Tibial nerve (tissue), 4 donors: ENCODE data around the gene PLCB1. TPM values are rescaled to one million over a fixed set of nuclear protein-coding genes. Genes with fewer than 3 reads are reported as not detected.
"Not testable (repeated sequence)": the region's sequence is repeated elsewhere in the genome, so short reads cannot be mapped to it uniquely, and the experiment has no call there.

Source experiments
- DNase-seq, 2 donors: peaks; one replicate each; pipeline ENCODE4 v3.0.0-alpha.2; 2019; ENCODE audit warnings: low spot score in 2 of 2
- H3K27ac ChIP-seq, 4 donors: fragments of 200-600 bp; sonication (generic) in 3 of 4; one replicate each; pipeline ENCODE4 v1.5.1; 2017 to 2019; ENCODE audit warnings: mild to moderate bottlenecking in 1 of 4
- H3K27me3 ChIP-seq, 2 donors: fragments of 200-600 bp; sonication (generic) in 1 of 2; one replicate each; pipeline versions ENCODE4 v1.5.1 to v1.6.0; 2017 to 2019
- H3K36me3 ChIP-seq, 3 donors: fragments of 200-600 bp; sonication (generic); one replicate each; pipeline ENCODE4 v1.5.1; 2018 to 2019
- H3K4me1 ChIP-seq, 4 donors: fragments of 200-600 bp; sonication (generic) in 3 of 4; one replicate each; pipeline ENCODE4 v1.5.1; 2017 to 2019
- H3K4me3 ChIP-seq, 4 donors: fragments of 200-600 bp; sonication (generic) in 3 of 4; one replicate each; pipeline ENCODE4 v1.5.1; 2017 to 2019; ENCODE audit warnings: mild to moderate bottlenecking in 1 of 4, moderate library complexity in 1 of 4
- H3K9me3 ChIP-seq, 4 donors: fragments of 200-600 bp; sonication (generic) in 3 of 4; one replicate each; pipeline ENCODE4 v1.5.1; 2017 to 2019
- CTCF ChIP-seq, 5 experiments: fragments of 200-600 bp in 3 of 5; fragments of 450-650 bp in 2 of 5; sonication (generic) in 3 of 5; IDR thresholded peaks; one replicate each; pipeline ENCODE4 v1.5.1; 2016 to 2019; ENCODE audit warnings: antibody characterized with exemption in 5 of 5, mild to moderate bottlenecking in 3 of 5, moderate library complexity in 2 of 5
- EP300 ChIP-seq, 2 donors: sonication (generic); formaldehyde crosslinking; IDR thresholded peaks; one replicate each; pipeline ENCODE4 v1.6.1; 2017; ENCODE audit warnings: antibody characterized with exemption in 2 of 2, mild to moderate bottlenecking in 1 of 2
- POLR2A ChIP-seq, 2 donors: fragments of 450-650 bp; IDR thresholded peaks; one replicate each; pipeline ENCODE4 v1.6.1; 2017; ENCODE audit warnings: antibody characterized with exemption in 2 of 2, mild to moderate bottlenecking in 2 of 2, moderate library complexity in 2 of 2
- WGBS, 2 donors: methylation state at CpG; one replicate each; pipeline ENCODE4 v1.1.5; 2018; 5-methylcytosine and 5-hydroxymethylcytosine counted together
- total RNA-seq, 4 donors: library from RNA; depleted of rRNA; stranded (reverse); fragments of >200 nt; gene quantifications; one replicate each; pipeline ENCODE4 v1.1.0, GENCODE V29; 2016

PLCB1 gene
- total RNA-seq, 4 donors from 2014 or later: 34.7 to 52.8 (median 39.2) TPM

GRCh38 chr20:8589956-8590355 lies 457.9 kb downstream of the PLCB1 start:
- Histone ChIP-seq H3K27ac (no peak overlapping the region), H3K4me1 (no peaks in the 10 kb centered on the region), H3K9me3 (no peaks in the 10 kb centered on the region), H3K4me3 (no peak overlapping the region), H3K36me3 (no peaks in the 10 kb centered on the region), H3K27me3 (no peaks in the 10 kb centered on the region)
- no peak for DNase-seq
- TF ChIP-seq POLR2A (IDR thresholded peaks at IDR 0.05): no peak
- no peak for TF ChIP-seq CTCF (IDR thresholded peaks at IDR 0.05)
- no peak for TF ChIP-seq EP300 (IDR thresholded peaks at IDR 0.05)
- 82% methylated on average over 4 of the region's 4 CpGs for WGBS, 2 donors

GRCh38 chr20:8600910-8601541 lies 469.0 kb downstream of the PLCB1 start:
- H3K27ac ChIP-seq, DNase-seq, H3K27me3 ChIP-seq, H3K9me3 ChIP-seq, H3K4me3 ChIP-seq, H3K36me3 ChIP-seq: not testable (repeated sequence)
- H3K4me1 ChIP-seq: peaks cover 0 to 19% (median 6%) of the 10 kb centered on the region in 4 donors
- WGBS, 2 donors: 94 to 95% methylated on average over 12 to 16 of the region's 18 CpGs

GRCh38 chr20:8601542-8601912 lies 469.5 kb downstream of the PLCB1 start:
- WGBS, 2 donors: 83 to 87% methylated on average over 1 of the region's 1 CpG
- H3K9me3 ChIP-seq: peaks cover 0 to 3% (median 0%) of the 10 kb centered on the region in 4 donors
- H3K27ac ChIP-seq: no peak overlapping the region
- TF ChIP-seq EP300 (IDR thresholded peaks at IDR 0.05): no peak
- no peak for DNase-seq
- no peak overlapping the region for H3K4me3 ChIP-seq
- H3K36me3 ChIP-seq: no peaks in the 10 kb centered on the region
- H3K27me3 ChIP-seq: no peaks in the 10 kb centered on the region
- peaks cover 0 to 19% (median 6%) of the 10 kb centered on the region in 4 donors for H3K4me1 ChIP-seq

- Histone ChIP-seq H3K27me3 (no peaks in the 10 kb centered on the region), H3K4me3 (peak overlapping the region in 1 of 4 donors; percentile 24), H3K27ac (peak overlapping the region in 2 of 4 donors; percentile 40 to 49), H3K36me3 (no peaks in the 10 kb centered on the region), H3K4me1 (peaks cover 0 to 19% (median 6%) of the 10 kb centered on the region in 4 donors), H3K9me3 (peaks cover 0 to 3% (median 0%) of the 10 kb centered on the region in 4 donors)
- WGBS, 2 donors: 35 to 41% methylated on average over 3 of the region's 3 CpGs
- no peak for TF ChIP-seq POLR2A (IDR thresholded peaks at IDR 0.05)
- no peak for TF ChIP-seq EP300 (IDR thresholded peaks at IDR 0.05)
- no peak for TF ChIP-seq CTCF (IDR thresholded peaks at IDR 0.05)
- no peak for DNase-seq
Observed at GRCh38 chr20:8602389-8603116, 470.5 kb downstream of the PLCB1 start.

- H3K4me3 ChIP-seq: no peak overlapping the region
- H3K27ac ChIP-seq: no peak overlapping the region
- no peak for DNase-seq
- peaks cover 0 to 5% (median 2%) of the 10 kb centered on the region in 4 donors for H3K4me1 ChIP-seq
- H3K36me3 ChIP-seq: no peaks in the 10 kb centered on the region
- WGBS, 2 donors: 69% methylated on average over 1 of the region's 1 CpG
- H3K27me3 ChIP-seq: no peaks in the 10 kb centered on the region
- peaks cover 0 to 3% (median 0%) of the 10 kb centered on the region in 4 donors for H3K9me3 ChIP-seq
- TF ChIP-seq CTCF (IDR thresholded peaks at IDR 0.05) (no peak), POLR2A (IDR thresholded peaks at IDR 0.05) (no peak)
Observed at GRCh38 chr20:8608470-8608869, 476.4 kb downstream of the PLCB1 start.

GRCh38 chr20:8616792-8617191 lies 484.7 kb downstream of the PLCB1 start:
- no peak overlapping the region for H3K4me3 ChIP-seq
- no peaks in the 10 kb centered on the region for H3K36me3 ChIP-seq
- no peak overlapping the region for H3K27ac ChIP-seq
- TF ChIP-seq POLR2A (IDR thresholded peaks at IDR 0.05) (no peak), CTCF (IDR thresholded peaks at IDR 0.05) (no peak), EP300 (IDR thresholded peaks at IDR 0.05) (no peak)
- H3K27me3 ChIP-seq: no peaks in the 10 kb centered on the region
- no peaks in the 10 kb centered on the region for H3K4me1 ChIP-seq
- DNase-seq: no peak
- no peaks in the 10 kb centered on the region for H3K9me3 ChIP-seq
